Umbilical cord (tissue), 2 donors: ENCODE data around the gene CHMP1B. TPM values are rescaled to one million over a fixed set of nuclear protein-coding genes. Genes with fewer than 3 reads are reported as not detected.

Source experiments
- DNase-seq: peaks from one replicate; pipeline ENCODE4 v3.0.0-alpha.2; 2015; ENCODE audit warnings: low spot score
- total RNA-seq: library from RNA; depleted of rRNA; stranded (reverse); fragments of >200 nt; gene quantifications from one replicate; pipeline ENCODE4 v1.2.3, GENCODE V29; 2014; ENCODE audit warnings: low replicate concordance; ENCODE audit not compliant: insufficient read depth

The CHMP1B gene, protein sequence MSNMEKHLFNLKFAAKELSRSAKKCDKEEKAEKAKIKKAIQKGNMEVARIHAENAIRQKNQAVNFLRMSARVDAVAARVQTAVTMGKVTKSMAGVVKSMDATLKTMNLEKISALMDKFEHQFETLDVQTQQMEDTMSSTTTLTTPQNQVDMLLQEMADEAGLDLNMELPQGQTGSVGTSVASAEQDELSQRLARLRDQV
- 46.7 TPM for total RNA-seq

DNA sequence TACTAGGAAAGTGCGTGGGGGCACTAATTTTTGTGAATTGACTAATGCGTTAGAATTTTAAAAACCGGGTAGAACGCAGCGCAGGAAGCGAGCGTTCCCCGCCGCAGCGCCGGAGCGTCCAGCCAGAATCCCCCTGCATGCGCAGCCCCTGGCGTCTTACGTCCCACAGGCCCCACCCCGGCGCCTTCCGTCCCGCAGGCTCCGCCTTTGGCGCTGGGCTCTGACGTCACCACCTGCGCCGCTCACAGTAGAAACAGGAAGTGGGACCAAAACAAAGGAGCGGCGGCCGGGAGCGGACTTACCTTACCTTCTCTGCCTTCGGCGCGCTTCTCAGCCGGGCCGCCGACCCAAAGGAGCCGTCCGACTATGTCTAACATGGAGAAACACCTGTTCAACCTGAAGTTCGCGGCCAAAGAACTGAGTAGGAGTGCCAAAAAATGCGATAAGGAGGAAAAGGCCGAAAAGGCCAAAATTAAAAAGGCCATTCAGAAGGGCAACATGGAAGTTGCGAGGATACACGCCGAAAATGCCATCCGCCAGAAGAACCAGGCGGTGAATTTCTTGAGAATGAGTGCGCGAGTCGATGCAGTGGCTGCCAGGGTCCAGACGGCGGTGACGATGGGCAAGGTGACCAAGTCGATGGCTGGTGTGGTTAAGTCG, at the start of gene CHMP1B:
Gene CHMP1B (plus strand): TSS at position 268 of the 660 bp plus-strand sequence. CDS start 99 bp downstream, at position 367.
- peak; percentile 98 for DNase-seq

DNA sequence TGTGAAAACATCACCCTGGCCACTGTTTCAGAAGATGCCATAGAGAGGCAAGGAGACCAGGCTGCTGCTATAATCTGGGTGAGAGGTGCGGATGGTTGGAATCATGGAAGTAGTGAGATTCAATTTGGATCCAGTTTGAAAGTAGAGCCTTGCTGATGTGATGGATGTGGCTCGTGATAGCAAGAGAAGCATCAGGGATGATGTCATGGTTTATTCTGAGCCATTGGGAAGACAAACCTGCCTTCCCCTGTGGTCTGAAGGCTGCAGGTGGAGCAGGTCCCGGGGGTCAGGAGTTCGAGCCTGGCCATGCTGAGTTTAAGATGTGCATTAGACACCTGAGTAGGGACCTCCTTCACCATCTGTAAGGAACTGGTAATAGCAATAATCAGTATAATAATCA, 49.6 kb upstream of the CHMP1B start:
- DNase-seq = no peak

GRCh38 chr18:11802158-11802557, 49.1 kb upstream of the CHMP1B start:
- DNase-seq = no peak

DNA sequence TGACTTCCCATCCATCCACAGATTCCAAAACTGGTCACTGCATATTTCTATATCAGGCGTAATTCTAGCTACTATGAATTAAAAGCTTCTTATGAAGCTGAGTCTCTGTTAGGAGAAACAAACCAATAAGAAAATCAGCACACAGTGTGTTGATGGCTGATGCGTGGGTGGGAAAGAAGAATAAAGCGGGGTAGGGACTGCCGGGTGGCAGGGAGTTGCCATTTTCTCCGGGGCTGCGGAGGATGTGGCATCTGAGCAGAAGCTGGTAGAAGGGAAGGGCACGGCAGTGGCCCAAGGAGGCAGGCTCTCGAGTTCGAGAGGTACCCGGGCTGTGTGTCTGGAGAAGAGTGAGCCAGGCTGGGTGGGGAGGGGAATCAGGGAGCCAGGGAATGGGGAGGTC, 48.6 kb upstream of the CHMP1B start:
- DNase-seq = no peak

- DNase-seq = no peak
Observed at GRCh38 chr18:11807233-11807632, 44.0 kb upstream of the CHMP1B start.

GRCh38 chr18:11808001-11808855, 43.0 kb upstream of the CHMP1B start:
- DNase-seq = no peak

GRCh38 chr18:11809895-11810294, 41.3 kb upstream of the CHMP1B start:
- DNase-seq = no peak

- DNase-seq = no peak
Observed at GRCh38 chr18:11810379-11810778, 40.8 kb upstream of the CHMP1B start.

GRCh38 chr18:11811009-11811408, 40.2 kb upstream of the CHMP1B start:
- no peak for DNase-seq

DNA sequence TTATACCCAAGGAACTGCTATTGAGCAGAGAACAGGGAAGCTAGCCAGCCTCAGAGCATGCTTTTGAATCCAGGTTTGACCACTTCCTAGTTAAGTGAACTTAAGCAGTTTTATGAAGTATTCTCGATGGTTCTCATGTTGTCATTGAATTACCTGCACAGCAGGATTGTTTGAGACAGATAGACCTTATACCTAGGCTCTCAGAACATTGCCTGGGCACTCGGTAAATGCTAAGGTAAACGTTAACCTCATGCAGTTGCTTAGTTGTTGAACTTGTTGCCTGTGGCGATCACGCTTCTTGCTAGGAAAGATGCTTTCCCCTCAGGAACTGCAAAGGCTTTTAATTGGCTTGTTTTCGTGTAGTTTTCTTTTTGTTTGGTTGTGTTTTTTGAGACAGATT, 34.0 kb upstream of the CHMP1B start:
- no peak for DNase-seq

DNA sequence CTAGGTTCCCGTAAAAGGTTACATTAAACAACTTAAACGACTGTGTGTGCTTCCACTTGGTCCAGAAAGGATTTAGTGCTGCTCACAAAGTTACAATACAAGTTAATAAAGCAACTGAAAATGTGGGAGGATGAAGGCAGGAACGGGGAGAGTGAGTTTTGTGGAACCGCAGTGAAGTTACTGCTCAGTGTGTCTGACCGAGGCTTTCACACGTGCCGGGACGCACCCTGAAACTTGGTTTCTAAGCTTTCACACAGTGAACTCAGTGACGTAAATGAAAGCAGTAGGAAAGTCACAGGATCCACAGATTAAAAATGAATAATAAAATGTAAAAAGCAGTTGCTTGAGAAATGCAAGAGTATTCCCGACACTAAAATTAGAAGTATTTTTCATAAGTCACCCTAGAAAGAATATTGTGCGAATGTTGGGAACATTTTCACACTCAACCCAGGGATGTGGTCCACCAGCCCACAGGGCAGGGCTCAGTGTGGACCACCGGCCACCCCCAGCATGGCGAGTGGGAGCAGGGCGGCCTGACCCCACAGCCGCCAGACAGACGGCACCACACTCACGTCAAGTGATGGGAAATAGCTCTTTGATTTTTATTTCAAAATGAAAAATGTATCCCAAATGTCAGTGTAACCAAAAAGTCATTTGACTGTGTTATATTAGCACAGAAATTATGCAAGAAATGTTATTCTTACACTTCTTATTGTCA, 32.6 kb upstream of the CHMP1B start:
- DNase-seq = no peak

- DNase-seq = no peak
Observed at GRCh38 chr18:11819938-11820337, 31.3 kb upstream of the CHMP1B start.

GRCh38 chr18:11820697-11821096, 30.5 kb upstream of the CHMP1B start:
- no peak for DNase-seq

DNA sequence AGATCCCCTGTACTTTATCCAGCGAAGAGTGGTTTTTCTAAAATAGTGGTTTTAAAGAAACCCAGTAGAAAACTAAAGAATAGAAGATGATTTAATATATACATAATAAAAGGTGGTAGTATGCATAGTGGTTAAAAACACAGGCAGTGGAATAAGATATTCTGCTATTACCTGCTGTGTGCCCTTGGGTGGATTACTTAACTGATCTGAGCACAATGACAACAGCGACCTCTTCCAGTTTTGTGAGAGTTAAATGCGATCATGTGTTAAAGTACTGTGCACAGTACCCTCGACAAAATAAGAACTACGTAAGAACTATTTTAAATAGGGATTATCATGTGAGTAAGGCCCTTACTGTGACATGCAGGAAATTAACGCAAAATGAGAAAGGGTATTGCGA, 30.0 kb upstream of the CHMP1B start:
- DNase-seq = no peak

DNA sequence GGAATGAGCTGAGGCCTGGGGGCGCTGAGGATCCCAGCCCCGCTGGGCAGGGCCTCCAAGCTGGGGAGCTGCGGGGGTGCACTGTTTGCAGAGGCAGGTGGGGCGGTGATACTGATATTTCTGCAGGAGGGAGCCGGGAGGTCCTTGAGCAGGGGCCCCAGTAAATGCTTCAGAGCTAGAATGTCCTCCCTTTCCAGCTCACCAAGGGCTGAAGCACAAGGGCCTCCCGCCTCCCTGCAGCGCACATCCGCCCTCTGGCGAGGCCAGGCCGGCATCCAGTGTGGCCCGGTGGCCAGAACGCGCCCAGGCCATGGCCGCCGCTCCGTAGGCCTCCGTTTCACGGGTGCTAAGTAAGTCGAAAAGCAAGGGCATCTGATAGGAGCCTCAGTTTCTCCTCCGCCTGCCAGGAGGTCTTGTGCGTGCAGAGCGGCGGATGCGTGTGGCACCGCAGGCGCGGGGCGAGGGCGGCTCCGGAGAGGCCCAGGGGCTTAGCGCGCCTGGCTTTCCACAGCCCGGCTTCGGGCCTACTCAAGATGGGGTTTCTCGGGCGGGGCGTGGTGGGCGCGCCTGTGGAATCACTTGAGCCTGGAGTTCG, 29.5 kb upstream of the CHMP1B start:
- DNase-seq = no peak

- no peak for DNase-seq
Observed at GRCh38 chr18:11823545-11823944, 27.7 kb upstream of the CHMP1B start.

- DNase-seq = no peak
Observed at GRCh38 chr18:11826836-11827235, 24.4 kb upstream of the CHMP1B start.

DNA sequence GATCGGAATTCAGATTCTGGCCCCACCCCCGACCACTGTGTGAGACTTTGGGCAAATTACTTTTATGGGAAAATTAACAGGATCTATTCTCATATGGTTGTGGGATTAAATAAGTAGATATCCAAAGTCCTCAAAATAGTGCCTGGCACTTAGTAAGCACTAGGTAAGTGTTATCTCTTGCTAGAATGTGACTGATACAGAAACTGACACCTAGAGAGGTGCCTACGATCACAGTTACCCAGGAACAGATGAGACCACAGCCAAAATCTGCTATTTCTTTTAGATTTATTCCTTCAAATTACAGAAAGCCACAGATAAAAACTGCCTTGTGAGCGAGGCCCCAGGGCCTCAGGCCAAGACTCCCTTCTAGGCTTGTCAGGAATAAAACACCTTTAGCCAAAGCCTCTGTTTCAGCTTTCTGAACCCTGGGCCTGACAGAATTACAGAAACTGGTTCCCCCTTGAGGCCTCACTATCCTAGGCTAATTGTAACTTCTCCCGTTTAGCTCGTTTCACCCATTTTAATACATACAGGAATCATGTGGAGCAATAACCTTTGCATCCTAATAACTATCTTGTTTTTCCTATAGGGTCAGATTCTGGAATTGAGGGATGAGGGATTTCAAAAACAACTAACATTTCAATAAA, 22.3 kb upstream of the CHMP1B start:
- DNase-seq = no peak

- DNase-seq = no peak
Observed at GRCh38 chr18:11830585-11830984, 20.6 kb upstream of the CHMP1B start.

DNA sequence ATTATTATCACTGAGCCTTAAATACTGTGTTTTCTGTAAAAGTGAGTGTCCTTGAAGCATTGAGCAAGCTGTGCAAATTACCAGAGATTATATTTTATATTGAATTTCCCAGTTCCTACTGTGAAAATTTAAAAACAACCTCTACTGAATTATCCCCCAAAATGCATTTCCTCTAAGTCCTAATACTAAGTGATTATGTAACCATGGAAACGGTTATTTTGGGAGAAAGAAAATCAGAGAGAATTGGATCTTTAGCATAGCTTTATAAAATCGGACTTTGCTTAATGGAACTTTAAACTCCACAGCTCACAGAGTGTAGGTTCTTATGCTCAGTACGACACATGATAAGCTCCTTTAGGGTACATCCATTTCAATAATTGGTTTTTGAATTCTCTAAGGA, 19.3 kb upstream of the CHMP1B start:
- peak; percentile 8 for DNase-seq

DNA sequence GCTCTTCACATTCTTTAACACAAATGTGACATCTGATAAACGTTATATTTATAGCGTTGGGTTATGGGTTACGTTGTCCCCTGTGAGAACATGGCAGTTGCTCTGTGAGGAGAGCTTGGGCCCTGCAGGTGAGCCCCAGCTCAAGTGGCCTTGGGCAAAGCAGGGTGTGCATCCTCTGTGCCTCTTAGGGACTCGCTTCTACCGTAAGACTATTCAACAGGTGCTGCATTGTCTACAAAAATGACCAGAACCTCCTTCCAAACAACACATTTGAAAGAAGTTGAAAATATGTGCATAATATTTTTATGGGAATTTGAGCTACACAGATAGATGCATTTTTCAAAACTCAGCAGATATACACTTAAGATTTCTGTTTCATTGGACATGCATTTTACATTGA, 16.4 kb upstream of the CHMP1B start:
- no peak for DNase-seq
